GM19035 (cell line): ENCODE measurements around the gene DHCR7.
A peak's percentile ranks its signal among the peaks of the same experiment; 100 is the strongest.

Source experiments
- ATAC-seq: cut with Tn5 transposase; IDR thresholded peaks from one replicate; pipeline ENCODE4 v1.9.1; 2021; ENCODE audit not compliant: unreplicated experiment

The DHCR7 gene

DNA sequence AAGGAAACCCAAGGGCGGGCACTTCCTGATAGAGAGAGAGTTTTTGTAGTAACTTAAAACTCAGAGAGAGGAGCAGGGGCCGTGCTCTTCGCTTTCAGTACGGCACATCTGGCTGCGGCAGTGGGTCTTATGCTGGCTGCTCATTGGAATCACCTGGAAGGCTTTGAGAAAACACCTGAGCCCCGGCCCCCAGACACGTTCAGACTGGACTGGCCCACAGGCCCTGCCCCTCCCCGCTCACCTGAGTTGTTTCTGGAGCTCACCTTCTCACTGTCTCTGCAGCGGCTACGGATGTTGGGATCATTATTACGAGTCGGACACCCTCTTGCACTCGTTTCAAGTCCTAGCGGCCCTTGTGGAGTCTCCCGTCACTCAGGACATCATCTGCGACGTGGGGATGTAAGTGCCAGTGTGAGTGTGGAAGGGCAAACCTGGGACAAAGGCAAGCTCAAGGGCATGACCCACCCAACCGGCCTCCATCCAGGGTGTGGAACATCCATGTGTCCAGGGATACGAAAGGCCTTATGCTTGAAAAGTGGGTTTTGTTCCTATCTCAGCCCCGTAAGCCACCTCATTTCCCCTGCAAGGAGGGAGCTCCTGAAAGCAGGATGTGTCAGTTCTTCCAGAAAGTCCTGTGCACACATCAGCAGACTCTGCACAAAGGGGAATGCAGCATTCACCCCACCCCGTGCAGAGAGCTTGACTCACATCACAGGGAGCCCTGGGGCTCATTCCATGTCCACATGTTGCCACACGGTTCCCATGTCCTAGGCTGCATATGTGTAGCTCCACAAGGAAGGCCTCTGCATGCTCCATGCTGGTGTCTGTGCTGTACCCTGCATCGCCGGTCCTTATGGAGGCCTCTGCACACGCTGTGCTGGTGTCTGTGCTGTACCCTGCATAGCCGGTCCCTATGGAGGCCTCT lies 10.2 kb upstream of the DHCR7 start:
- no peak for ATAC-seq

- no peak for ATAC-seq
Observed at GRCh38 chr11:71456831-71457230, 8.6 kb upstream of the DHCR7 start.

DNA sequence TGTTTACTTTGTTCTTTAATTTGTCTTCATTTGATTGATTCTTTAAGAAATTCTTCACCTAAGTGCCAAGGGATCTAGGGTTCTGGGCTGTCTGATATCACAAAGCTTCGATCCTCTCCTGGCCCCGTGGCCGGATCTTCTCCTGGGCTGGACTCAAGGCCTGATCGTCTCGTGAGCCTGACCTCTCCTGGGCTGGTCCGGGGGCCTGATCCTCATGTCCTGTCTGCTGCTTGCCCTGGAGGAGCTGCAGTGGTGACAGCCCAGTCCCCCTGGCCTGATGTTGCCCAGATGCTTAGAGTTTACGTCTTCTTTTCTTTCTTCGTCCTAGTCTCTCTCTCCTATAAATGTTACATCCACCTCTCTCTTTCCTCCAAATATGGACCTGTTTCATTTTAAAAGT lies 8.1 kb upstream of the DHCR7 start:
- no peak for ATAC-seq

DNA sequence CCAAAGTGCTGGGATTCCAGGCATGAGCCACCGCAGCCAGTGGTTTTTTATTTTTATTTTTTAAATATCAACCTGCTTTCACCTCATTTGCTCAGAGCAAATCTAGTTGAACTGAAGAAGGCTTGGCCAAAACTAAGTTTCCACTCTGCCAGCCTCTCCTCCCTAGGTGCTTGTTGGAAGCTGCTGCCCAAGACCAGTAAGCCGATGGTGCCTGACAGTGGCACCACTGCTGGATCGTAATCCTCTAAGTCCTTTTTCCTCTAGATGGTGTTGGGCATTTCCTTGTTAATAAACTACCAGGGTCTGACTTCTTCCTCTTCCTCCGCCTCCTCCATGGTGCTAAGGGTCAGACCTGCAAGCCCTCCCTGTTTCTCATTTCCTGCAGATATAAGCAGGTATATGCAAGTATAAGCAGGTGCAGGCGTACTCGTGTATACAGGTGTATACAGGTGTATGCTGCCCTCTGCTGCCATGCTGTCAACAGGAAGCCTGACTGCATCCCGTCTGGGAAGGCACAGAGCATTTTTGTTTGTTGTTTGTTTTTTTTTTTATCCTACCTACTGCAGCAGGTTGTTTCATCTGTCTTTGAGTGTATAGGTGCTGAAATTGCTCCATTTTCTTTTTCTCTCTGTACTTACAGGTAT lies 6.4 kb upstream of the DHCR7 start:
- ATAC-seq, result no peak

DNA sequence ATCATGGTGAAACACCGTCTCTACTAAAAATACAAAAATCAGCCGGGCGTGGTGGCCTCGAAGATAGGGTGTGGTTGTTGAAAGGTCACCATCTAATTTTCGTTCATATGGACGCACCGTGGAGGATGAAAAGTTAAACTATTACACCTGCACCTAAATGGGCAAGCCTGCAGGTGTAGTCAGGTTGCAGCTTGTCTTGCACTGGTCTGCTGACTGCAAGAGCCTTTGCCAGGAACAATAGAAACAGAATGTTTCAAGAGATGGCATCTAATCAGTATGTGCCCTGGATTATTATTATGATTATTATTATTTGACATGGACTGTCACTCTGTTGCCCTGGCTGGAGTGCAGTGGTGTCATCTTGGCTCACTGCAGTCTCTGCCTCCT lies 5.7 kb upstream of the DHCR7 start:
- ATAC-seq, result no peak

DNA sequence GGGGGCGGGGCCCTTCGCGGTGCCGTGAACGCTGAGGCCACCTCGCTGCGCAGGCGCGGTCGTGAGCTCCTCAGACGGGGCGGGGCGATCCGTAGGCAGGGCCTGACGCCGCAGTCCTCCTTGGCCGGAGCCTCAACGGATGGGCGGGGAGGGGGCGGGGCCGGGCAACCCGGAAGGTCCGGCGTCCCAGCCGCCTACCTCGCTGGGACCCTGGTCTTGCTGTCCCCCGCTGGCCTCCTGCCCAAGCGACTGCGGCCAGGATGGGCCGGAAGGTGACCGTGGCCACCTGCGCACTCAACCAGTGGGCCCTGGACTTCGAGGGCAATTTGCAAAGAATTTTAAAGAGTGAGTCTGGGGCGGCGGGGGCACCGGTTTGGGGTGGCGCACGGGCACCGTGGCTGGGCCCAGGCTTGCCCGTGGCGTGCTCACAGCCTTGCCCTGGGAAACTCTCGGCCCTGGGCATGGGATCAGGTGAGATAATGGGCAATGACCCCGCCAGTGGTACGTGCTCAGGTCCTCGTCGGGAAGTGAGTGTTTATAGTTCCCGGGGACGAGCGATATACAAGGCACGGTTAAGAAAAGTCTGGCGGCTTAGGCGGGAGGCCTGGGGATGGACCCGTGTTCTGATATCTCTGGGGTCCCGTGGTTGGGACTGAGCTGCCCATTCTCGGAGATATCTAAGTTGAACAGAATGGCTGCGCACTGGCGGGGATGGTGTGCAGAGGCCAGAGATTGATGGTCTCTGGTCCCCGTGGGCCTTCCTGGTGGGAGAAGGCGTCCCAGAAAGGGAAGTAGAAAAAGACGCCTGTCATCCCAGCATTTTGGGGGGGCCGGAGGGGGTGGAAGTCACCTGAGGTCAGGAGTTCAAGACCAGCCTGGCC lies 5.1 kb upstream of the DHCR7 start, which contains the start of gene NADSYN1:
NADSYN1 (plus strand) TSS at position 167 of the 881 bp plus-strand sequence; CDS start at position 261, 94 bp downstream.
- peak; percentile 60 for ATAC-seq

DNA sequence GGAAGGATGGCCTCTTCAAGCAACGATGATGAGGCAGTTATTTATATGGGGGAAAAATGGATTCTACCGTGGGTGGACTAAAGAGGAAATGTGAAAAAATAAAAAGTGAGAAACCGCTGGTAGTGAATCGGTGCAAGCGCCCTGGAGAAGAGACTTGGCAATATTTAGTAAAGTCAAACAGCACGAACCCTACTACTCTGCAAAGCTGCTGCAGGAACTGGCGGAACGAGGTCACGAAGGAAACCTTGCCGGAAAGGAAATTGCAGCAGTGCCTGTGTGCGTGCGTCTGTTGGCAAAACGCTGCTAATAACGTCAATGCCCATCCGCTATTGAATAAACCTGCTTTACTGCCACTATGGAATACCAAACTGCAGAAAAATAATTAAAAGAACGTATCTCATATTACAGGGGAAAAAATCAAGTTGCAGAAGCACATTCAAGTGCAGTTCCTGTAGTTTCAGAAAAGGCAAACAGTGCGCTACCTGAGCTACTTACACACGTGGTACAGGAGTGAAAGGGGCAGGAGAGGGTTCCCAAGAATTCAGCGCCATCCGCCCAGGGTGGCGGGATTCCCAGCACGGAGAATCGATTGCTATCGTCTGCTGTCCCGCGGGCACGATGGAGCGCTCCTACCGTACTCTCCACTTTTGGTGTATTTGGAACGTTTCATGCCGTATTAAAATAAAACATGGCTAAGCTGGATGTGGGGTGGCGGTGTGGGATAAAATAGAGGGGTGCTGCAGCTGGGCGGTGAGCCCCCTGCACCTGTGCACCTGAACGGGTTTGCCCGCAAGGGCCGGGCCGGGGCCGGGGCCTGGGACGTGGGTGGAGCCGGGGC lies 4.2 kb upstream of the DHCR7 start:
- peak; percentile 1 for ATAC-seq

GRCh38 chr11:71451596-71452198 lies 3.5 kb upstream of the DHCR7 start:
- ATAC-seq, result no peak

GRCh38 chr11:71450939-71451338 lies 2.7 kb upstream of the DHCR7 start:
- no peak for ATAC-seq

DNA sequence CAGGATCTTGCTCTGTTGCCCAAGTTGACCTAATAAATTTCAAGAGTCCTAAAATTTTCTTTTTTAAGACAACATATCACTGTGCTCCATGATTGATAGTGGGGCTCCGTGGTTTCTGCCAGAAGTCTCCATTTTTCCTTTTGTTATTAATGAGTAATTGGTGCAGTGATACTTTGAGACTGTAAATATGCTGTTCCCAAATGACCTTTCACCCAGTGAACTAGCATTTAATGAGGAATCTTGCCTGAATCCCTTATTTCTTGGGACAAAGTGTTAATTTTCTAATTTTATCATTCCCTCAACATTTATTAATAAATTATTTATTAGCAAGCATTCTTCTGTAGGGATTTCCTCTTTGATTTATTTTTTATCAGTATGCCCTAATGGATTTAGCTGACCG lies 2.3 kb upstream of the DHCR7 start:
- no peak for ATAC-seq

- no peak for ATAC-seq
Observed at GRCh38 chr11:71449596-71449995, 1.4 kb upstream of the DHCR7 start.

DNA sequence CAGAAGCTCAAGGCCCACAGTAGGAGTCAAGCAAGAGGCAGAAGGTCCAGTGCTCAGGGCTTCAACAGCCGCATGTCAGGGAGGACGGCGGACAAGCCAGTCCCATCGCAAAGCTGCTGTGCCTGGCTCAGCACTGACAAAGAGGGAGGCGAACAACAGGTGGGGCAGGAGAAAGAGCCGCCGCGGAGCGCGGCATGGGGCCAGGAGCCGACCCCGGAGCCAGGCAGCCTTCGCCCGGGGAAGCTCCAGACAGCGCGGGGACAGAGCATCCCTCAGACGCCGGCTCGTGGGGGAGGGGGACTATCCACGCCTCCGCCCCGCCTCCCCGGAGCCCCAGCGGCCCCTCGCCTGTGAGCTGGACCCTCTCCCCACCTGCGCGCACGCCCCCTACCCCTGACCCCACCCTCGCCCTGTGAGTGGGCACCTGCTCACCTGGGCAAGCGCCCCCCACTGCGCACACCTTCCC lies 369 bp downstream of the DHCR7 start:
- ATAC-seq, result peak; percentile 6

GRCh38 chr11:71446942-71447688 lies 1.1 kb downstream of the DHCR7 start:
- no peak for ATAC-seq

DNA sequence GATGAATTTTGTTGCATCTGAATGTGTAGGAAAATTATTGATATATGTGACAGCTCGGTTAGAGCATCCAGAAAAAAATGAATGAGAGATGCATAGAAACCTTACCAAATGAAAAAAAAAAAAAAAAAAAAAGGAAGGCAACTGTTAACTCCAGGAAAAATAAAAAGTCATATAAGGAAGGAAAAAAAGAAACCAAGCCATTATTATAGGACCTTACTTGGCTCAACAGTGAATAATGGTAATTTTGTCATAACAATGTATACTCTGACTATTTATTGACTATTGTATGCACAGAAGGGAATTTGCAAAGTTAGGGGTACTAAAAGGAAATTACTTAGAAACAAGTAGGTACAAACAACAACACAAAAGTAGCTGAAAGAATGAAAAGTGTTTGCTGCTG lies 2.0 kb downstream of the DHCR7 start:
- no peak for ATAC-seq

DNA sequence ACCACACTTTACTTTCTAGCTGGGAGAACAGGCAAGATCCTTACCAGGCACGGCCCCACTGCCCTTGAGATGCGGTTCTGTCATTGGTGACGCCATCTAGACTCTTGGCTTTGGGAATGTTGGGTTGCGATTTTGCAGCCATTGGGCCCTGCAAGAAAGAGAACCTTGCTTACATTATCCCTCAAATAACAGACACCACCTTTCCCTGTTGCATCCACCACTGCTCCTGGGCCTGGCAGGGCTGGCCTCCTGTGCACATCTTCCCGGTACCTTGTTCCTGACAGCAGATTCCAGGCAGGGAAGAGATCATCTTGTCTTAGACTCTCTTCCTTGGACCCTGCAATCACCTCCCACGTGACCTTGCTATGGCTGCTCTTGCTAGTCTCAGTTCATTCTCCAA lies 3.4 kb downstream of the DHCR7 start:
- ATAC-seq, result no peak

DNA sequence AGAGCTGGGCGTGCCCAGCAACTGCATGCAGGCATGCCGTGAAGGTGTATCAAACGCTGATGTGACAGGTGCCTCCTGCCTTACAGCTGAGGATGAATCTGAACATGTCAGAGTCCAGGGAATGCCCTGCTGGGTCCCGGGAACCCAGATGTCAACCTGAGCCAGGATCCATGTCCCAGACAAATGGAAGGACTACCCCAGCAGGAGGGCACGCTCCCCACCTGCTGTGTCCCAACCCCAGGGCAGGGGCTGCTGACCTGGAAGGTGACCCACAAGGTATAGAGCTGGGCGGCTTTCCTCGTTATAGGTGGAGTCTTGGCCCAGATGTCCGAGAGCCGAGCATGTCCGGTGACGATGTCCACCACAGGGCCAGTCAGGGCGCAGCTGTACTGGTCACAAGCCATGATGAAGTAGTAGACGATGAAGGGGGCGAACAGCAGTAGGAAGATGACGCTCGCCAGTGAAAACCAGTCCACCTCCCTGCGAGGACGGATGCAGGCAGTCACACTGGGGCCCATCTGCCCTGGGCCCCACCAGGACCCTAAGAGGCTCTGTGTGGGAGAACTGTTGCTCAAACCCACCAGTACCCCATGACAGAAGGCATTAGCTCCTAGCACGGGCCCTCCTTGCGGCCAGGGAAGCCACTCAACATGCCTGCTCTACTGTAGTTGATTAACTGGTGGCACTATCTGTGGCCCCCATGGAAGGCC lies 4.3 kb downstream of the DHCR7 start:
- ATAC-seq, result no peak

- no peak for ATAC-seq
Observed at GRCh38 chr11:71442880-71443279, 5.3 kb downstream of the DHCR7 start.

GRCh38 chr11:71442123-71442522 lies 6.1 kb downstream of the DHCR7 start:
- no peak for ATAC-seq

DNA sequence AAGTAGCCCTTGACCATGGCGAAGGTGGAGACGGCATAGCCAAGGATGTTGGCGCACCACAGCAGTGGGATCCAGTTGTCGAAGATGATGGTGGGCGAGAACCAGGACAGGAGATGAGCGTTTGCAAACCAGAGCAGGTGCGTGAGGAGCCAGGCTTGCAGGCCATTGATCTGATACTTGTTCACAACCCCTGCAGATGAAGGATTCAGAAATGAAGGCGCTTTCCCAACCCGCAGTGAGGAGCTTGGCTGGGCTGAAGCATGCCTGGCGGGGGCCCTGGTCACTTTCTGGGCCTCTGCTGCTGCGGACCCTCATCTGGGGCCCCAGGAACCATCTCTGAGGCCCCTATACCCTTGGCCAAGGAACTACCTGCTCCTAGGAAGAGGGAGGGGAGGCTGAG lies 6.9 kb downstream of the DHCR7 start:
- ATAC-seq, result no peak
